Spleen (tissue), 11 donors: ENCODE data around the gene FAM221B. TPM values are rescaled to one million over a fixed set of nuclear protein-coding genes. Genes with fewer than 3 reads are reported as not detected.

ENCODE experiments used
- DNase-seq: peaks from one replicate; pipeline ENCODE4 v3.0.0-alpha.2; 2020
- H3K27ac ChIP-seq, 8 donors: fragments of 200-600 bp; sonication (generic) in 7 of 8; 1 replicate in 4 of 8; 2 replicates in 4 of 8; pipeline versions ENCODE4 v1.5.0 to v1.8.0; 2016 to 2021; ENCODE audit warnings: inconsistent platforms in 4 of 8, mild to moderate bottlenecking in 4 of 8, moderate library complexity in 1 of 8
- H3K27me3 ChIP-seq, 7 donors: fragments of 200-600 bp; sonication (generic) in 6 of 7; replicated peaks in 1 of 7; 1 replicate in 4 of 7; 2 replicates in 3 of 7; pipeline versions ENCODE4 v1.5.0 to v1.8.0; 2016 to 2021; ENCODE audit warnings: inconsistent platforms in 3 of 7, mild to moderate bottlenecking in 1 of 7
- H3K36me3 ChIP-seq, 6 donors: fragments of 200-600 bp; sonication (generic) in 5 of 6; 1 replicate in 4 of 6; 2 replicates in 2 of 6; pipeline versions ENCODE4 v1.5.0 to v1.8.0; 2016 to 2021; ENCODE audit warnings: inconsistent platforms in 2 of 6
- H3K4me1 ChIP-seq, 6 donors: fragments of 200-600 bp; sonication (generic) in 5 of 6; 1 replicate in 3 of 6; 2 replicates in 3 of 6; pipeline versions ENCODE4 v1.5.0 to v1.8.0; 2016 to 2021; ENCODE audit warnings: inconsistent platforms in 3 of 6
- H3K4me3 ChIP-seq, 8 donors: fragments of 200-600 bp; sonication (generic) in 7 of 8; 1 replicate in 4 of 8; 2 replicates in 4 of 8; pipeline versions ENCODE4 v1.5.0 to v1.8.0; 2016 to 2021; ENCODE audit warnings: inconsistent platforms in 4 of 8, mild to moderate bottlenecking in 4 of 8, moderate library complexity in 2 of 8
- H3K9me3 ChIP-seq, 8 donors: fragments of 200-600 bp; sonication (generic) in 7 of 8; 1 replicate in 4 of 8; 2 replicates in 4 of 8; pipeline versions ENCODE4 v1.5.0 to v1.8.0; 2016 to 2021; ENCODE audit warnings: inconsistent platforms in 4 of 8
- POLR2A ChIP-seq, 3 donors: fragments of 450-650 bp; IDR thresholded peaks; one replicate each; pipeline ENCODE4 v1.5.1; 2017; ENCODE audit warnings: antibody characterized with exemption in 3 of 3, mild to moderate bottlenecking in 1 of 3
- POLR2AphosphoS5 ChIP-seq, 3 donors: sonication (generic); formaldehyde crosslinking; IDR thresholded peaks; one replicate each; pipeline ENCODE4 v1.5.1; 2017; ENCODE audit warnings: antibody characterized with exemption in 3 of 3
- WGBS, 5 donors: extraction: QIAGEN DNeasy Blood & Tissue Kit in 3 of 5; methylation state at CpG; one replicate each; pipeline versions ENCODE4 v1.1.5 to v1.1.7; 2013 to 2018; 5-methylcytosine and 5-hydroxymethylcytosine counted together
- intact Hi-C: fragments of 100-400 bp; cut with DNase I; formaldehyde crosslinking; loops from one replicate; pipeline ENCODE4 v1.15.0; 2023; ENCODE audit warnings: low total_unique reads
- polyA plus RNA-seq, 3 donors: library from polyadenylated mRNA; stranded (reverse); fragments of 200-250 nt; gene quantifications; one replicate each; pipeline ENCODE4 v1.2.1, GENCODE V29; 2013
- total RNA-seq, 7 donors: library from RNA; depleted of rRNA in 3 of 7; stranded (reverse); fragments of >200 nt in 3 of 7; fragmentation: NEBNext Ultra II Directional in 4 of 7; extraction: Animal tissue kit (Norgen Biotek cat#: 25700) in 4 of 7; gene quantifications; one replicate each; pipeline versions ENCODE4 v1.1.0 to v1.2.1, GENCODE V29; 2016 to 2021
- TF ChIP-seq, protein P1 (sequence below), 11 experiments: fragments of 200-600 bp in 7 of 11; fragments of 450-650 bp in 4 of 11; sonication (generic) in 4 of 11; IDR thresholded peaks in 8 of 11; conservative IDR thresholded peaks in 3 of 11; 1 replicate in 7 of 11; 2 replicates in 4 of 11; pipeline versions ENCODE4 v1.4.0 to v1.8.0; 2016 to 2021; ENCODE audit warnings: antibody characterized with exemption in 11 of 11, inconsistent platforms in 4 of 11, mild to moderate bottlenecking in 1 of 11
- donor health status: healthy with polysubstance abuse.
- donor health status: DM: no; HTN: no; CAD: no; lungs with moderate emphysema.
- donor health status: DM: no; HTN: no; CAD: no.
- donor health status: Bipolar disorder and iron deficiency.
- donor health status: healthy.
- donor health status: DM: no; HTN: no; CAD: no.
- donor health status: DM: yes; HTN: yes; CAD: no.

FAM221B gene
- total and polyA plus RNA-seq, 10 donors: not detected

DNA sequence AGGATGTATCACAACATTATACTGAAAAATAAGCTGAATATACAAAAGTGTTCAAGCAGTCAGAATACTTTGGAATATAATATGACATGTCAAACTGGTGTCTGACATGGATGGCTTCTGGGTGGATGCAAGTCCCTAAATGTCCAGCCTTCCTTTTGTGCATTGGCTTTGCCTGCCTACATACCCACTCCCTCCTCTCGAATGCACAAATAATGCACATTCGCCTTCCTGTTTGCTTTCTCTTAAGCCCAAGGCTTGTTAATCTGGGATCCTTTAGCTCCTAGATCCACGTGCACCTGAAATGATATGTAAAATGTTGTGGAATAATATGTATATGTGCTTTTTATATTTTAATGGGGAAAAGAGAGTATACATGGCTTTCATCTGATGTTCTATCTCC is 50.0 kb downstream of the FAM221B start:
- H3K9me3 ChIP-seq: no peaks in the 10 kb centered on the region
- TF ChIP-seq, protein P1, sequence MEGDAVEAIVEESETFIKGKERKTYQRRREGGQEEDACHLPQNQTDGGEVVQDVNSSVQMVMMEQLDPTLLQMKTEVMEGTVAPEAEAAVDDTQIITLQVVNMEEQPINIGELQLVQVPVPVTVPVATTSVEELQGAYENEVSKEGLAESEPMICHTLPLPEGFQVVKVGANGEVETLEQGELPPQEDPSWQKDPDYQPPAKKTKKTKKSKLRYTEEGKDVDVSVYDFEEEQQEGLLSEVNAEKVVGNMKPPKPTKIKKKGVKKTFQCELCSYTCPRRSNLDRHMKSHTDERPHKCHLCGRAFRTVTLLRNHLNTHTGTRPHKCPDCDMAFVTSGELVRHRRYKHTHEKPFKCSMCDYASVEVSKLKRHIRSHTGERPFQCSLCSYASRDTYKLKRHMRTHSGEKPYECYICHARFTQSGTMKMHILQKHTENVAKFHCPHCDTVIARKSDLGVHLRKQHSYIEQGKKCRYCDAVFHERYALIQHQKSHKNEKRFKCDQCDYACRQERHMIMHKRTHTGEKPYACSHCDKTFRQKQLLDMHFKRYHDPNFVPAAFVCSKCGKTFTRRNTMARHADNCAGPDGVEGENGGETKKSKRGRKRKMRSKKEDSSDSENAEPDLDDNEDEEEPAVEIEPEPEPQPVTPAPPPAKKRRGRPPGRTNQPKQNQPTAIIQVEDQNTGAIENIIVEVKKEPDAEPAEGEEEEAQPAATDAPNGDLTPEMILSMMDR (IDR thresholded peaks at IDR 0.05 in 8 of 11, conservative IDR thresholded peaks at IDR 0.05 in 3 of 11): no peak
- TF ChIP-seq POLR2AphosphoS5 (IDR thresholded peaks at IDR 0.05): no peak
- TF ChIP-seq POLR2A (IDR thresholded peaks at IDR 0.05): no peak
- H3K27me3 ChIP-seq: no peaks in the 10 kb centered on the region
- no peak for DNase-seq
- H3K27ac ChIP-seq: no peak overlapping the region
- H3K36me3 ChIP-seq: peaks cover 0 to 10% (median 0%) of the 10 kb centered on the region in 6 donors
- WGBS, 5 donors: 90 to 94% (median 93%) methylated on average over 3 of the region's 3 CpGs
- H3K4me3 ChIP-seq: no peak overlapping the region
- H3K4me1 ChIP-seq: peaks cover 6 to 18% (median 13%) of the 10 kb centered on the region in 6 donors
- intact Hi-C loops: no loop called here

DNA sequence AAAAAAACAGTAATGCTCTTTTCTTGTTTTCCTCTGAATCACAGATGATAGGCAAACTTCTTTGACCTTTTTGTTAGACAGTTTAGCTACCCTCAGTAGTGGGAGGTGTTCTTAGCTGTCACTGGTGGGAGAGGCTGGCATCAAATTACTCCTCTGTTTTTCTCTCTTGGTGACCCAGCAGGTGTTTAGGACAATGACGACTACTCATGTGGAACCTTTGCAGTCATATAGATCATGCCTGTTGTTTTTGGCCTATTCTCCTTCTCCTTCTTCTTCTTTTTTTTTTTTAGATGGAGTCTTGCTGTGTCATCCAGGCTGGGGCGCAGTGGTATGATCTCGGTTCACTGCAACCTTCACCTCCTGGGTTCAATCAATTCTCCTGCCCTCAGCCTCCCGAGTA is 52.5 kb downstream of the FAM221B start:
- intact Hi-C loops: no loop called here
- 63 to 77% (median 69%) methylated on average over 4 of the region's 4 CpGs for WGBS, 5 donors
- Histone ChIP-seq H3K4me1 (peaks cover 6 to 33% (median 27%) of the 10 kb centered on the region in 6 donors), H3K36me3 (peaks cover 0 to 11% (median 0%) of the 10 kb centered on the region in 6 donors), H3K9me3 (no peaks in the 10 kb centered on the region), H3K27me3 (no peaks in the 10 kb centered on the region), H3K27ac (peak overlapping the region in 4 of 8 donors; percentile 30 to 59 (median 52)), H3K4me3 (no peak overlapping the region)
- no peak for TF ChIP-seq POLR2AphosphoS5 (IDR thresholded peaks at IDR 0.05)
- TF ChIP-seq POLR2A (IDR thresholded peaks at IDR 0.05): no peak
- TF ChIP-seq, protein P1 (IDR thresholded peaks at IDR 0.05 in 8 of 11, conservative IDR thresholded peaks at IDR 0.05 in 3 of 11): no peak
- DNase-seq: no peak

DNA sequence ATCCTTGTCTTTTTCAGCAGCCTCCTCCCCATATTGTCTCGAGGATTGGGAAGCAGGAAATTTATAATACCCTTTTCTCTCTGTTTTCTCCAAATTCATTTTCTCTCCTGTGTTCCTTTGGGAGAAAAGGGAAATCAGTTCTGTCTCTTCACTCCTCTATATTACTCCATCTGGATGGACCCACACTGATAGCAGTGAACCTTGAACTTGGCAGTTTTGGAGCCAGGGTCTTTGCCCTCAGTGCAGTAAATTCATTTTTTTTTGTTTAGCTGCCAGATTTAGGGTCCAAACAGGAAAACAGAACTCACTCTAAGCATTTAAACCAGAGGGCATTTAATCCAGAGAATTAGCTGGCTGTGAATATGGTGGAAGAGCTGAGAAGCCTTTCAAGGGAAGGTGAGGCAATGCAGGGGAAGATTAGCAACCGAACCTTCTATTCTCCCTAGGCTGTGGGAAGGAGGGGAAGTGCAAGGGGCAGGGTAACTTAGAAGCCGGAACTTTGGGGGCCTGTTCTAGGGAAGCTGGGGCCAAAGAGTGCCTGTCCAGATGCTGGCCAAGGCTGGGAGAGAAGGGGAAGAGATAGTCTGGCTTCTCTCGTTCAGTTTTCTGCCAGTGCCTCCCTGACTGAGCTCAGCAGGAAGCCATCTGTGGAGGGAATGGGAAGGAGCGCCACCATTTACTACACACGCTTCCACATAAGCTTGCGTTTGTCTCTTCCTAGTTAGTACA is 53.5 kb downstream of the FAM221B start:
- Histone ChIP-seq H3K36me3 (peaks cover 0 to 5% (median 0%) of the 10 kb centered on the region in 6 donors), H3K27ac (peak overlapping the region in 6 of 8 donors; percentile 29 to 59 (median 45)), H3K27me3 (no peaks in the 10 kb centered on the region), H3K9me3 (no peaks in the 10 kb centered on the region), H3K4me3 (no peak overlapping the region), H3K4me1 (peaks cover 9 to 41% (median 34%) of the 10 kb centered on the region in 6 donors)
- DNase-seq: no peak
- intact Hi-C loops: no loop called here
- TF ChIP-seq POLR2A (IDR thresholded peaks at IDR 0.05) (no peak), POLR2AphosphoS5 (IDR thresholded peaks at IDR 0.05) (peak in 2 of 3 donors; percentile 40 to 49)
- TF ChIP-seq, protein P1 (IDR thresholded peaks at IDR 0.05 in 8 of 11, conservative IDR thresholded peaks at IDR 0.05 in 3 of 11): no peak
- WGBS, 5 donors: 32 to 46% (median 39%) methylated on average over 7 of the region's 7 CpGs

DNA sequence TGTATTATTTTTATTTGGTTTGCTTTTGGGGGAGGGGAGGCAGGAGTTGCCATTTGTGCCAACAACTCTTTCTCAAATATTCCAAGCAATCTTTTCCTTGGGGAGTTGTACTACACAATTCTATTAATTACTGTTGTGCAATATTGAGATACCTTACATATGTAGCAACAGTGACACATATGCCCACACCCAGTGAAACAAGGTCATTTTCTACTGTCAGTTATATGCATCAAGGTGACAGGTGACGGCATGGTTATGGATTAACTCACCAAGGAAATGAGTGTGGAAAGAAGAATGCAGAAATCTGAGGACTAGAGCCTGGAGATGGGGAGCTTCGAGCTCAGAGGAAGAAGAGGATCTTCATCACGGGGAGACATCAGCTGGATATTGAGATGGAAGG is 56.6 kb downstream of the FAM221B start:
- Histone ChIP-seq H3K27ac (peak overlapping the region in 1 of 8 donors; percentile 48), H3K4me3 (no peak overlapping the region)
- WGBS, 5 donors: 59 to 81% (median 71%) methylated on average over 3 of the region's 3 CpGs

More for the DNA sequence above, 56.6 kb downstream of the FAM221B start:
- TF ChIP-seq, protein P1 (IDR thresholded peaks at IDR 0.05 in 8 of 11, conservative IDR thresholded peaks at IDR 0.05 in 3 of 11): no peak
- TF ChIP-seq POLR2A (IDR thresholded peaks at IDR 0.05): no peak
- no peak for TF ChIP-seq POLR2AphosphoS5 (IDR thresholded peaks at IDR 0.05)
- Histone ChIP-seq H3K36me3 (peaks cover 0 to 5% (median 0%) of the 10 kb centered on the region in 6 donors), H3K4me1 (peaks cover 9 to 43% (median 34%) of the 10 kb centered on the region in 6 donors), H3K27me3 (no peaks in the 10 kb centered on the region), H3K9me3 (no peaks in the 10 kb centered on the region)
- intact Hi-C loops: no loop called here
- DNase-seq: no peak
